HEK293 (cell line): ENCODE data around the gene CPXM1.
A peak's percentile ranks its signal among the peaks of the same experiment; 100 is the strongest.

Experiments
- HOXA7 ChIP-seq: sonication (generic); formaldehyde crosslinking; IDR thresholded peaks from 2 replicates; pipeline ENCODE4 v1.8.1; 2022; ENCODE audit warnings: missing genetic modification reagents, borderline replicate concordance
- KLF7 ChIP-seq: fragments of 450-650 bp; formaldehyde crosslinking; IDR thresholded peaks from 2 replicates; pipeline ENCODE4 v1.5.1; 2016; ENCODE audit warnings: missing biosample characterization, missing genetic modification characterization, borderline replicate concordance
- KLF9 ChIP-seq: fragments of 450-650 bp; formaldehyde crosslinking; IDR thresholded peaks from 2 replicates; pipeline ENCODE4 v1.5.1; 2016; ENCODE audit warnings: missing biosample characterization, missing genetic modification characterization, low read depth
- YY1 ChIP-seq: fragments of 450-650 bp; formaldehyde crosslinking; IDR thresholded peaks from 2 replicates; pipeline ENCODE4 v1.5.1; 2018; ENCODE audit warnings: missing biosample characterization, missing genetic modification characterization
- ZBTB17 ChIP-seq: fragments of 450-650 bp; formaldehyde crosslinking; IDR thresholded peaks from 2 replicates; pipeline ENCODE4 v1.5.1; 2016; ENCODE audit warnings: missing biosample characterization, missing genetic modification characterization
- ZBTB21 ChIP-seq: fragments of 450-650 bp; formaldehyde crosslinking; IDR thresholded peaks from 2 replicates; pipeline ENCODE4 v1.5.1; 2017; ENCODE audit warnings: missing biosample characterization, missing genetic modification characterization
- ZBTB7A ChIP-seq: fragments of 450-650 bp; formaldehyde crosslinking; IDR thresholded peaks from 2 replicates; pipeline ENCODE4 v1.5.1; 2016; ENCODE audit warnings: low read depth, missing biosample characterization, missing genetic modification characterization
- ZBTB8A ChIP-seq: fragments of 450-650 bp; formaldehyde crosslinking; IDR thresholded peaks from 2 replicates; pipeline ENCODE4 v1.5.1; 2016; ENCODE audit warnings: missing biosample characterization, missing genetic modification characterization
- ZFP69B ChIP-seq: fragments of 450-650 bp; formaldehyde crosslinking; IDR thresholded peaks from 2 replicates; pipeline ENCODE4 v1.5.1; 2016; ENCODE audit warnings: missing biosample characterization, missing genetic modification characterization
- ZIC2 ChIP-seq: fragments of 450-650 bp; formaldehyde crosslinking; IDR thresholded peaks from 2 replicates; pipeline ENCODE4 v1.5.1; 2016; ENCODE audit warnings: missing biosample characterization, missing genetic modification characterization
- ZNF132 ChIP-seq: fragments of 450-650 bp; formaldehyde crosslinking; IDR thresholded peaks from 2 replicates; pipeline ENCODE4 v1.5.1; 2017; ENCODE audit warnings: missing biosample characterization, missing genetic modification characterization, borderline replicate concordance
- ZNF19 ChIP-seq: fragments of 450-650 bp; formaldehyde crosslinking; IDR thresholded peaks from 2 replicates; pipeline ENCODE4; 2016; ENCODE audit warnings: missing biosample characterization, missing genetic modification characterization, low read depth
- ZNF2 ChIP-seq: fragments of 450-650 bp; formaldehyde crosslinking; IDR thresholded peaks from 2 replicates; pipeline ENCODE4 v1.5.1; 2016; ENCODE audit warnings: missing biosample characterization, missing genetic modification characterization
- ZNF202 ChIP-seq: fragments of 450-650 bp; formaldehyde crosslinking; IDR thresholded peaks from 2 replicates; pipeline ENCODE4 v1.5.1; 2016; ENCODE audit warnings: missing biosample characterization, missing genetic modification characterization, borderline replicate concordance
- ZNF24 ChIP-seq: fragments of 450-650 bp; formaldehyde crosslinking; IDR thresholded peaks from 2 replicates; pipeline ENCODE4 v1.5.1; 2016; ENCODE audit warnings: missing biosample characterization, missing genetic modification characterization
- ZNF292 ChIP-seq: fragments of 450-650 bp; formaldehyde crosslinking; IDR thresholded peaks from 2 replicates; pipeline ENCODE4 v1.5.1; 2016; ENCODE audit warnings: low read depth, missing biosample characterization, missing genetic modification characterization, borderline replicate concordance
- ZNF426 ChIP-seq: fragments of 450-650 bp; formaldehyde crosslinking; IDR thresholded peaks from 2 replicates; pipeline ENCODE4 v1.5.1; 2017; ENCODE audit warnings: missing biosample characterization, missing genetic modification characterization, mild to moderate bottlenecking, inconsistent platforms, moderate library complexity
- ZNF433 ChIP-seq: fragments of 450-650 bp; formaldehyde crosslinking; IDR thresholded peaks from 2 replicates; pipeline ENCODE4 v1.5.1; 2016; ENCODE audit warnings: missing biosample characterization, missing genetic modification characterization, low read depth
- ZNF473 ChIP-seq: fragments of 450-650 bp; formaldehyde crosslinking; IDR thresholded peaks from 2 replicates; pipeline ENCODE4 v1.5.1; 2017; ENCODE audit warnings: missing biosample characterization, missing genetic modification characterization
- ZNF530 ChIP-seq: fragments of 450-650 bp; formaldehyde crosslinking; IDR thresholded peaks from 2 replicates; pipeline ENCODE4 v1.5.1; 2016; ENCODE audit warnings: low read depth, missing biosample characterization, missing genetic modification characterization
- ZNF560 ChIP-seq: fragments of 450-650 bp; formaldehyde crosslinking; IDR thresholded peaks from 2 replicates; pipeline ENCODE4 v1.5.1; 2017; ENCODE audit warnings: missing biosample characterization, missing genetic modification characterization, borderline replicate concordance
- ZNF610 ChIP-seq: fragments of 450-650 bp; formaldehyde crosslinking; IDR thresholded peaks from 2 replicates; pipeline ENCODE4 v1.5.1; 2016; ENCODE audit warnings: missing biosample characterization, missing genetic modification characterization, borderline replicate concordance
- ZNF623 ChIP-seq: fragments of 450-650 bp; formaldehyde crosslinking; IDR thresholded peaks from 2 replicates; pipeline ENCODE4 v1.5.1; 2016; ENCODE audit warnings: missing biosample characterization, missing genetic modification characterization
- ZNF629 ChIP-seq: fragments of 450-650 bp; formaldehyde crosslinking; IDR thresholded peaks from 2 replicates; pipeline ENCODE4 v1.5.1; 2017; ENCODE audit warnings: missing biosample characterization, missing genetic modification characterization
- ZNF654 ChIP-seq: fragments of 450-650 bp; formaldehyde crosslinking; IDR thresholded peaks from 2 replicates; pipeline ENCODE4 v1.5.1; 2016; ENCODE audit warnings: low read depth, missing biosample characterization, missing genetic modification characterization
- ZNF660 ChIP-seq: fragments of 450-650 bp; IDR thresholded peaks from 2 replicates; pipeline ENCODE4 v1.5.1; 2018; ENCODE audit warnings: missing biosample characterization, mild to moderate bottlenecking, missing genetic modification characterization
- ZNF670 ChIP-seq: fragments of 450-650 bp; formaldehyde crosslinking; IDR thresholded peaks from 2 replicates; pipeline ENCODE4 v1.5.1; 2016; ENCODE audit warnings: missing biosample characterization, missing genetic modification characterization, low read depth
- TF ChIP-seq, protein P1 (sequence below): fragments of 450-650 bp; formaldehyde crosslinking; IDR thresholded peaks from 2 replicates; pipeline ENCODE4 v1.5.1; 2016; ENCODE audit warnings: missing biosample characterization, missing genetic modification characterization
- TF ChIP-seq, protein P2 (sequence below): fragments of 450-650 bp; formaldehyde crosslinking; IDR thresholded peaks from 2 replicates; pipeline ENCODE4 v1.5.1; 2016; ENCODE audit warnings: missing biosample characterization, missing genetic modification characterization
- TF ChIP-seq, protein P3 (sequence below): fragments of 450-650 bp; formaldehyde crosslinking; optimal IDR thresholded peaks from 2 replicates; pipeline ENCODE3; 2016; ENCODE audit warnings: missing biosample characterization, mild to moderate bottlenecking, missing genetic modification characterization
- TF ChIP-seq, protein P4 (sequence below): fragments of 450-650 bp; formaldehyde crosslinking; IDR thresholded peaks from 2 replicates; pipeline ENCODE4 v1.5.1; 2016; ENCODE audit warnings: missing biosample characterization, missing genetic modification characterization, borderline replicate concordance

The CPXM1 gene

DNA sequence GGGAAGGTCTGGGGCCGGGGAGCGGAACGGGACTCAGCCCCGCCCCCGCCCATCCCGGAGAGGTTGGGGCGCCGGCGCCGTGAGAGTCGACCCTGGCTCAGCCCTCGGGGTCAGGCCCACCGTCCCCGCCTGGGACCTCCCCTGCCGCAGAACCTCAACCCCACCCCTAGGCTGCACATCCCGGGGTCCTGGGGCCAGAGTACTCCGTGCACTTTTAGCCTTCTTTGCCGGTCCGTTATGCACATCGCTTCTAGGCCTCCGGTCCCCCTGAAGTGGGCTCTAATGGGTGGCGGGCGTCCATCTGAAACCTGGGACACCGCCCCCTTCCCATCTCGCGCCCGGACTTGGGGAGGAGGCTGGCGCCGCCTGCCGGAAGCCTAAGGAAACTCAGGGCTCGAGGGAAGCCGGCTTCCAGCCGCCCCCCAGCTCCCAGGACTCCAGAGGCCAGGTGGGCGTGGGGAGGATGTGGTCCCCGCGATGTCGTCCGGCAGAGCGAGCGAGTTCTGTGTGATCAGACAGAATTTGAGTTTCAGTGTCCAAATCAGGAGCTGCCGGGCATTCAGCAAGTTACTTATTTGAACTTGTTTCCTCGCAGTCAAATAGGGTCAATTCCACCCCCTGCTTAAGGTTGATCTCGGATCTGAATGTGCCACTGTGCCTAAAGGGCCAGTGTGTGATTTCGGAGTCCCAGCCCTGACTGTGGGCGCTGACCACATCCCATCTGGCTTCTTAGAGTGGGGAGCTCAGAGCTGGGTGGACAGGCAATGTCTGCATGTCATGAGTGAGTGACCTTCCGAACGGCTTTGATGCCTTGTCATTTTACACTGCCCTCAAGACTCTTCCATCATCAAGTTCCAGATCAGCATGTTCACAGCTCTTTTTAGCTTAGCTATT, 47.6 kb downstream of the CPXM1 start (continued):
- TF ChIP-seq, protein P1, sequence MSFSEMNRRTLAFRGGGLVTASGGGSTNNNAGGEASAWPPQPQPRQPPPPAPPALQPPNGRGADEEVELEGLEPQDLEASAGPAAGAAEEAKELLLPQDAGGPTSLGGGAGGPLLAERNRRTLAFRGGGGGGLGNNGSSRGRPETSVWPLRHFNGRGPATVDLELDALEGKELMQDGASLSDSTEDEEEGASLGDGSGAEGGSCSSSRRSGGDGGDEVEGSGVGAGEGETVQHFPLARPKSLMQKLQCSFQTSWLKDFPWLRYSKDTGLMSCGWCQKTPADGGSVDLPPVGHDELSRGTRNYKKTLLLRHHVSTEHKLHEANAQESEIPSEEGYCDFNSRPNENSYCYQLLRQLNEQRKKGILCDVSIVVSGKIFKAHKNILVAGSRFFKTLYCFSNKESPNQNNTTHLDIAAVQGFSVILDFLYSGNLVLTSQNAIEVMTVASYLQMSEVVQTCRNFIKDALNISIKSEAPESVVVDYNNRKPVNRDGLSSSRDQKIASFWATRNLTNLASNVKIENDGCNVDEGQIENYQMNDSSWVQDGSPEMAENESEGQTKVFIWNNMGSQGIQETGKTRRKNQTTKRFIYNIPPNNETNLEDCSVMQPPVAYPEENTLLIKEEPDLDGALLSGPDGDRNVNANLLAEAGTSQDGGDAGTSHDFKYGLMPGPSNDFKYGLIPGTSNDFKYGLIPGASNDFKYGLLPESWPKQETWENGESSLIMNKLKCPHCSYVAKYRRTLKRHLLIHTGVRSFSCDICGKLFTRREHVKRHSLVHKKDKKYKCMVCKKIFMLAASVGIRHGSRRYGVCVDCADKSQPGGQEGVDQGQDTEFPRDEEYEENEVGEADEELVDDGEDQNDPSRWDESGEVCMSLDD: peak; percentile 81
- TF ChIP-seq KLF7 (tag by site-specific recombination) (no peak), ZNF2 (peak; percentile 49; the same call in 1 of the 2 replicates), YY1 (no peak; the same call in 1 of the 2 replicates), ZNF560 (tag by site-specific recombination) (no peak), KLF9 (tag by site-specific recombination) (peak; percentile 91), ZNF426 (tag by site-specific recombination) (no peak), ZNF623 (no peak), ZNF629 (tag by site-specific recombination) (no peak), ZNF132 (tag by site-specific recombination) (no peak), ZNF654 (peak; percentile 37), ZBTB17 (peak; percentile 44; the same call in 1 of the 2 replicates), ZBTB7A (tag by site-specific recombination) (peak; percentile 86), ZNF202 (tag by site-specific recombination) (no peak), ZNF433 (no peak), ZNF670 (no peak), ZNF660 (no peak), ZBTB8A (tag by site-specific recombination) (peak; percentile 92), ZIC2 (tag by site-specific recombination) (no peak), ZNF610 (tag by site-specific recombination) (no peak), ZNF530 (tag by site-specific recombination) (no peak), HOXA7 (CRISPR knock-in tag) (no peak), ZFP69B (tag by site-specific recombination) (0 out of 2 replicates have a peak, but pooled peaks have one; percentile 12), ZNF292 (tag by site-specific recombination) (no peak), ZNF19 (no peak), ZNF473 (tag by site-specific recombination) (no peak), ZBTB21 (tag by site-specific recombination) (no peak), ZNF24 (tag by site-specific recombination) (0 out of 2 replicates have a peak, but pooled peaks have one; percentile 34)
- TF ChIP-seq, protein P2, sequence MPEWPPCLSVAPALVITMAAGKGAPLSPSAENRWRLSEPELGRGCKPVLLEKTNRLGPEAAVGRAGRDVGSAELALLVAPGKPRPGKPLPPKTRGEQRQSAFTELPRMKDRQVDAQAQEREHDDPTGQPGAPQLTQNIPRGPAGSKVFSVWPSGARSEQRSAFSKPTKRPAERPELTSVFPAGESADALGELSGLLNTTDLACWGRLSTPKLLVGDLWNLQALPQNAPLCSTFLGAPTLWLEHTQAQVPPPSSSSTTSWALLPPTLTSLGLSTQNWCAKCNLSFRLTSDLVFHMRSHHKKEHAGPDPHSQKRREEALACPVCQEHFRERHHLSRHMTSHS (tag by site-specific recombination): no peak
- TF ChIP-seq, protein P3, sequence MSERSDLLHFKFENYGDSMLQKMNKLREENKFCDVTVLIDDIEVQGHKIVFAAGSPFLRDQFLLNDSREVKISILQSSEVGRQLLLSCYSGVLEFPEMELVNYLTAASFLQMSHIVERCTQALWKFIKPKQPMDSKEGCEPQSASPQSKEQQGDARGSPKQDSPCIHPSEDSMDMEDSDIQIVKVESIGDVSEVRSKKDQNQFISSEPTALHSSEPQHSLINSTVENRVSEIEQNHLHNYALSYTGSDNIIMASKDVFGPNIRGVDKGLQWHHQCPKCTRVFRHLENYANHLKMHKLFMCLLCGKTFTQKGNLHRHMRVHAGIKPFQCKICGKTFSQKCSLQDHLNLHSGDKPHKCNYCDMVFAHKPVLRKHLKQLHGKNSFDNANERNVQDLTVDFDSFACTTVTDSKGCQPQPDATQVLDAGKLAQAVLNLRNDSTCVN (tag by site-specific recombination): peak; percentile 72
- TF ChIP-seq, protein P4, sequence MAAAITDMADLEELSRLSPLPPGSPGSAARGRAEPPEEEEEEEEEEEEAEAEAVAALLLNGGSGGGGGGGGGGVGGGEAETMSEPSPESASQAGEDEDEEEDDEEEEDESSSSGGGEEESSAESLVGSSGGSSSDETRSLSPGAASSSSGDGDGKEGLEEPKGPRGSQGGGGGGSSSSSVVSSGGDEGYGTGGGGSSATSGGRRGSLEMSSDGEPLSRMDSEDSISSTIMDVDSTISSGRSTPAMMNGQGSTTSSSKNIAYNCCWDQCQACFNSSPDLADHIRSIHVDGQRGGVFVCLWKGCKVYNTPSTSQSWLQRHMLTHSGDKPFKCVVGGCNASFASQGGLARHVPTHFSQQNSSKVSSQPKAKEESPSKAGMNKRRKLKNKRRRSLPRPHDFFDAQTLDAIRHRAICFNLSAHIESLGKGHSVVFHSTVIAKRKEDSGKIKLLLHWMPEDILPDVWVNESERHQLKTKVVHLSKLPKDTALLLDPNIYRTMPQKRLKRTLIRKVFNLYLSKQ: no peak
